OCI-LY7 (cell line): ENCODE data around the gene ORMDL2. TPM values are rescaled to one million over a fixed set of nuclear protein-coding genes. Genes with fewer than 3 reads are reported as not detected.

ENCODE experiments used
- BruUV-seq: library from RNA; stranded (reverse); fragments of 400-500 nt; replicated peaks from 2 replicates; lab custom pipeline; 2021; lab: Mats Ljungman, UMichigan
- CTCF ChIA-PET: fragments of 300-600 bp; sonication (Branson Sonifier 250); formaldehyde crosslinking; loops from one replicate; lab custom pipeline; 2022; ENCODE audit warnings: antibody characterized with exemption; ENCODE audit not compliant: unreplicated experiment; lab: Charles Lee
- POLR2A ChIA-PET: fragments of 300-600 bp; sonication (Branson Sonifier 250); formaldehyde crosslinking; loops from one replicate; lab custom pipeline; 2022; ENCODE audit warnings: antibody characterized with exemption; lab: Charles Lee
- DNase-seq: peaks from one replicate; pipeline ENCODE4 v3.0.0-alpha.2; 2015; ENCODE audit warnings: low spot score
- H2AFZ ChIP-seq: fragments of 200-600 bp; sonication (generic), shearing (Covaris generic); 2 replicates; pipeline ENCODE4 v1.6.1; 2014; ENCODE audit warnings: mild to moderate bottlenecking, antibody characterized with exemption, low read length, moderate library complexity
- H3K27ac ChIP-seq: fragments of 200-600 bp; sonication (generic); 2 replicates; pipeline ENCODE4 v1.5.1; 2014; ENCODE audit warnings: mixed run types, low read depth, mild to moderate bottlenecking, moderate library complexity, low read length, inconsistent platforms; ENCODE audit not compliant: poor library complexity, severe bottlenecking
- H3K36me3 ChIP-seq: fragments of 200-600 bp; sonication (generic); 2 replicates; pipeline ENCODE4 v1.6.1; 2014; ENCODE audit warnings: mild to moderate bottlenecking, antibody characterized with exemption, low read length, moderate library complexity, mixed read lengths; ENCODE audit not compliant: insufficient read depth
- H3K4me1 ChIP-seq: fragments of 200-600 bp; sonication (generic); 2 replicates; pipeline ENCODE4 v1.5.1; 2014; ENCODE audit warnings: mild to moderate bottlenecking, low read length; ENCODE audit not compliant: insufficient read depth, poor library complexity, severe bottlenecking
- H3K4me2 ChIP-seq: fragments of 200-600 bp; sonication (generic); 2 replicates; pipeline ENCODE4 v1.6.1; 2014; ENCODE audit warnings: mild to moderate bottlenecking, low read length
- H3K4me3 ChIP-seq: fragments of 200-600 bp; sonication (generic); 2 replicates; pipeline ENCODE4 v1.5.1; 2014; ENCODE audit warnings: mild to moderate bottlenecking, low read depth, low read length; ENCODE audit not compliant: poor library complexity, severe bottlenecking
- H3K79me2 ChIP-seq: fragments of 200-600 bp; sonication (generic); 2 replicates; pipeline ENCODE4 v1.6.1; 2016; ENCODE audit warnings: low read depth, mild to moderate bottlenecking, low read length, moderate library complexity, mixed read lengths; ENCODE audit not compliant: insufficient read depth
- H3K9me2 ChIP-seq: fragments of 200-600 bp; sonication (generic); 2 replicates; pipeline ENCODE4 v1.6.1; 2016; ENCODE audit warnings: mild to moderate bottlenecking, low read length, mixed read lengths; ENCODE audit not compliant: insufficient read depth
- H3K9me3 ChIP-seq: fragments of 200-600 bp; sonication (generic); 2 replicates; pipeline ENCODE4 v1.6.1; 2014; ENCODE audit warnings: mild to moderate bottlenecking, mixed run types, low read length, mixed read lengths
- H4K20me1 ChIP-seq: fragments of 200-600 bp; sonication (generic); 2 replicates; pipeline ENCODE4 v1.6.1; 2014; ENCODE audit warnings: mild to moderate bottlenecking, antibody characterized with exemption, low read length, moderate library complexity, mixed read lengths; ENCODE audit not compliant: insufficient read depth
- EZH2phosphoT487 ChIP-seq: fragments of 200-600 bp; sonication (generic); IDR thresholded peaks from 2 replicates; pipeline ENCODE4 v1.6.1; 2018; ENCODE audit warnings: low read depth, borderline replicate concordance, mild to moderate bottlenecking, mixed run types, antibody characterized with exemption, low read length, moderate library complexity, mixed read lengths
- intact Hi-C: fragments of 100-400 bp; cut with micrococcal nuclease; formaldehyde crosslinking; loops from one replicate; pipeline ENCODE4 v1.10.0; 2022; ENCODE audit not compliant: unreplicated experiment
- total RNA-seq, 2 experiments: library from RNA; depleted of rRNA in 1 of 2; stranded (reverse); fragments of >200 nt in 1 of 2; shearing (Covaris generic) in 1 of 2; gene quantifications; 2 replicates each; pipeline ENCODE4 v1.2.3, GENCODE V29; 2014 to 2022
- TF ChIP-seq, protein P1 (sequence below): fragments of 200-600 bp; sonication (generic); conservative IDR thresholded peaks from 2 replicates; pipeline ENCODE4 v1.5.1; 2014; ENCODE audit warnings: mild to moderate bottlenecking, antibody characterized with exemption, low read length, moderate library complexity, mixed read lengths

ORMDL2 gene
- total RNA-seq, 2 experiments from 2014 or later = 20.0 to 27.1 TPM

DNA sequence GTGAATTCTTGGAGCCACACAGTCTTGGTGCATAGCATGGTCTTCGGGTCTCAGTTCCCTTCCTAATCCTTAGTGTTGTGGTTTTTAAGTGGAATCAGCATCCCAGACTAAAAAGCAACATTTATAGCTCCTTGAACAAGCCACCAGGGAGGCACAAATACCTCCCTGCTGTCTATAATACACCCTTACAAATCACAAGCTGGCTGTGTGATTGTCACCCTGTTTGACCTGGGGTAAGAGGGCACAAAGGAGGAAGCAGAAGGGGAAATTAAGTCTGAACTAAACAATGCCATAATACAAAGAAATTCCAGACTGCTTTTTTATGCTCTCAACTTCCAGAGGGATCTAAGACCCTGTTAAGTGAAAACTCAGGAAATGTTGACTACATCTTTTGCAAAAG is 32.6 kb downstream of the ORMDL2 start:
- intact Hi-C loops = no loop called here
- no peaks in the 10 kb centered on the region for H3K9me2 ChIP-seq
- no peaks in the 10 kb centered on the region for H4K20me1 ChIP-seq
- DNase-seq = no peak
- no peak overlapping the region for H3K4me2 ChIP-seq
- no peak overlapping the region for H3K4me3 ChIP-seq
- H3K27ac ChIP-seq = no peak overlapping the region
- no peak for TF ChIP-seq EZH2phosphoT487
- TF ChIP-seq, protein P1, sequence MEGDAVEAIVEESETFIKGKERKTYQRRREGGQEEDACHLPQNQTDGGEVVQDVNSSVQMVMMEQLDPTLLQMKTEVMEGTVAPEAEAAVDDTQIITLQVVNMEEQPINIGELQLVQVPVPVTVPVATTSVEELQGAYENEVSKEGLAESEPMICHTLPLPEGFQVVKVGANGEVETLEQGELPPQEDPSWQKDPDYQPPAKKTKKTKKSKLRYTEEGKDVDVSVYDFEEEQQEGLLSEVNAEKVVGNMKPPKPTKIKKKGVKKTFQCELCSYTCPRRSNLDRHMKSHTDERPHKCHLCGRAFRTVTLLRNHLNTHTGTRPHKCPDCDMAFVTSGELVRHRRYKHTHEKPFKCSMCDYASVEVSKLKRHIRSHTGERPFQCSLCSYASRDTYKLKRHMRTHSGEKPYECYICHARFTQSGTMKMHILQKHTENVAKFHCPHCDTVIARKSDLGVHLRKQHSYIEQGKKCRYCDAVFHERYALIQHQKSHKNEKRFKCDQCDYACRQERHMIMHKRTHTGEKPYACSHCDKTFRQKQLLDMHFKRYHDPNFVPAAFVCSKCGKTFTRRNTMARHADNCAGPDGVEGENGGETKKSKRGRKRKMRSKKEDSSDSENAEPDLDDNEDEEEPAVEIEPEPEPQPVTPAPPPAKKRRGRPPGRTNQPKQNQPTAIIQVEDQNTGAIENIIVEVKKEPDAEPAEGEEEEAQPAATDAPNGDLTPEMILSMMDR = no peak
- H3K36me3 ChIP-seq = no peaks in the 10 kb centered on the region
- no peaks in the 10 kb centered on the region for H3K4me1 ChIP-seq
- H2AFZ ChIP-seq = no peak overlapping the region
- H3K79me2 ChIP-seq = no peaks in the 10 kb centered on the region
- H3K9me3 ChIP-seq = no peaks in the 10 kb centered on the region
- POLR2A ChIA-PET = interaction anchor here (1.6 kb wide), 1 partner anchor 9 kb away, joined by 5 read pairs; no protein-coding TSS in a partner anchor
- no TSS peak for BruUV-seq
- CTCF ChIA-PET = no interaction called here

DNA sequence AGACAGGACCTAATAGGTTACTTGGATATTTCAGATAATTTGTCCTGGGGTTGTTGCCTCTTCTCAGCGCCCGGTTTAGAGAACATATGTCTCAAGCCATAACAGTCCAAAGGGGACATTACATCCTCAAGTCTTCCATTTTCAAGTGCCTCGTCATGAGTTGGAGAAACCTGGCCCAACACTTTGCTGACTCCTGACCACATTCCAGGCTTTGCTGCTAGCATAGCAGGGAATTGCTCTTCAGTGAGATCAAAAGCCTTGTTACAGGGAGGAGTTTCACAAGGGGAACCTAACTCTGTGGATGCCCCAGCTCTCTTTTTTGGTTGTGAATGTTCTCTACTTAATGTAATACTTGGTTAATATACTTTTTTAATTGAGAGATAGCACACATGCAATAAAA is 33.1 kb downstream of the ORMDL2 start:
- H3K79me2 ChIP-seq = no peaks in the 10 kb centered on the region
- H2AFZ ChIP-seq = no peak overlapping the region
- no peak for DNase-seq
- H3K9me2 ChIP-seq = no peaks in the 10 kb centered on the region
- ChIA-PET POLR2A (interaction anchor here (1.6 kb wide), 1 partner anchor 9 kb away, joined by 5 read pairs; no protein-coding TSS in a partner anchor), CTCF (no interaction called here)
- H3K4me2 ChIP-seq = no peak overlapping the region
- intact Hi-C loops = no loop called here
- BruUV-seq = no TSS peak
- H3K4me1 ChIP-seq = no peaks in the 10 kb centered on the region
- H3K4me3 ChIP-seq = no peak overlapping the region
- H3K27ac ChIP-seq = no peak overlapping the region
- H4K20me1 ChIP-seq = no peaks in the 10 kb centered on the region
- no peaks in the 10 kb centered on the region for H3K36me3 ChIP-seq
- no peak for TF ChIP-seq EZH2phosphoT487
- TF ChIP-seq, protein P1 = no peak
- no peaks in the 10 kb centered on the region for H3K9me3 ChIP-seq

DNA sequence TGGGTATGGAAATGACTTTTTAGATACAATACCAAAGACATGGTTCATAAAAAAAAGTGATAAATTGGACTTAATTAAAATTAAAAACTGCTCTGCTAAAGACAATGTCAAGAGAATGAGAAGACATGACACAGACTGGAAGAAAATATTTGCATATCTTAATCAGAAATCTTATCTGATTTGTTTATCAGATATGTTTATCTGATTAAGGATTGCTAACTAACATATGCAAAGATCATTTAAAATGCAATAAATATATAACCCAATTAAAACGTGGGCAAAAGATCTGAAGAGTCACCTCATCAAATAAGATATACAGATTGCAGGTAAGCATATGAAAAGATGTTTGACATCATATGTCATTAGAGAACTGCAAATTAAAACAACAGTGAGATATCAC is 34.9 kb downstream of the ORMDL2 start:
- Histone ChIP-seq H3K4me1 (no peaks in the 10 kb centered on the region), H4K20me1 (no peaks in the 10 kb centered on the region), H3K27ac (no peak overlapping the region), H3K4me3 (no peak overlapping the region), H3K9me3 (no peaks in the 10 kb centered on the region), H3K79me2 (no peaks in the 10 kb centered on the region), H3K36me3 (no peaks in the 10 kb centered on the region), H2AFZ (no peak overlapping the region), H3K9me2 (no peaks in the 10 kb centered on the region), H3K4me2 (no peak overlapping the region)
- CTCF ChIA-PET = no interaction called here
- TF ChIP-seq, protein P1 = no peak
- no peak for TF ChIP-seq EZH2phosphoT487
- intact Hi-C loops = no loop called here
- no peak for DNase-seq
- POLR2A ChIA-PET = interaction anchor here (0.6 kb wide), 1 partner anchor 81 kb away, joined by 3 read pairs; no protein-coding TSS in a partner anchor
- no TSS peak for BruUV-seq
